GM23338 (cell line): Measurements from ENCODE around the gene MAP1B. TPM values are rescaled to one million over a fixed set of nuclear protein-coding genes. Genes with fewer than 3 reads are reported as not detected.

Experiments
- ATAC-seq: fragments of 200-7000 bp; cut with Tn5 transposase; 3 replicates; pipeline ENCODE4 v1.9.1; 2020
- DNase-seq: peaks from one replicate; pipeline ENCODE4 v3.0.0-alpha.2; 2015; ENCODE audit warnings: low spot score
- H2AFZ ChIP-seq: fragments of 200-600 bp; sonication (generic); 2 replicates; pipeline ENCODE4 v1.8.0; 2016; ENCODE audit warnings: antibody characterized with exemption, mild to moderate bottlenecking, moderate library complexity
- H3F3A ChIP-seq: fragments of 200-600 bp; sonication (generic); replicated peaks from 2 replicates; pipeline ENCODE4 v1.8.0; 2017; ENCODE audit warnings: antibody characterized with exemption, mixed run types, low read depth
- H3K27ac ChIP-seq: fragments of 200-600 bp; sonication (generic); 2 replicates; pipeline ENCODE4 v1.6.1; 2016; ENCODE audit warnings: low read depth
- H3K27me3 ChIP-seq: fragments of 200-600 bp; sonication (generic); 2 replicates; pipeline ENCODE4 v1.8.0; 2016; ENCODE audit warnings: mild to moderate bottlenecking, mixed run types, moderate library complexity; ENCODE audit not compliant: insufficient read depth
- H3K36me3 ChIP-seq: fragments of 200-600 bp; sonication (generic); 2 replicates; pipeline ENCODE4 v1.8.0; 2016; ENCODE audit warnings: mild to moderate bottlenecking; ENCODE audit not compliant: insufficient read depth
- H3K4me1 ChIP-seq: fragments of 200-600 bp; sonication (generic); 2 replicates; pipeline ENCODE4 v1.8.0; 2016; ENCODE audit warnings: mild to moderate bottlenecking, moderate library complexity; ENCODE audit not compliant: insufficient read depth
- H3K4me2 ChIP-seq: fragments of 200-600 bp; sonication (generic); 2 replicates; pipeline ENCODE4 v1.7.1; 2017; ENCODE audit warnings: mixed run types
- H3K4me3 ChIP-seq: fragments of 200-600 bp; sonication (generic); 2 replicates; pipeline ENCODE4 v1.6.1; 2016; ENCODE audit warnings: mixed run types
- H3K79me2 ChIP-seq: fragments of 200-600 bp; sonication (generic); replicated peaks from 2 replicates; pipeline ENCODE4 v1.8.0; 2017; ENCODE audit warnings: mild to moderate bottlenecking; ENCODE audit not compliant: insufficient read depth
- H3K9me2 ChIP-seq: fragments of 200-600 bp; sonication (generic); 2 replicates; pipeline ENCODE4 v1.8.0; 2017; ENCODE audit not compliant: insufficient read depth
- H4K20me1 ChIP-seq: fragments of 200-600 bp; sonication (generic); replicated peaks from 2 replicates; pipeline ENCODE4 v1.8.0; 2017; ENCODE audit warnings: mild to moderate bottlenecking; ENCODE audit not compliant: insufficient read depth
- H3K27ac Mint-ChIP-seq: 2 replicates; pipeline ENCODE4 v1.8.0; 2020; ENCODE audit warnings: inconsistent platforms, mild to moderate bottlenecking, moderate library complexity, mixed read lengths
- H3K27me3 Mint-ChIP-seq: 3 replicates; pipeline ENCODE4 v1.8.0; 2022; ENCODE audit warnings: low read depth, mild to moderate bottlenecking, moderate library complexity, mixed read lengths, inconsistent platforms; ENCODE audit not compliant: insufficient read depth, poor library complexity
- H3K36me3 Mint-ChIP-seq: 3 replicates; pipeline ENCODE4 v1.8.0; 2021; ENCODE audit warnings: low read depth, mild to moderate bottlenecking, inconsistent platforms, moderate library complexity, mixed read lengths
- H3K4me1 Mint-ChIP-seq: 3 replicates; pipeline ENCODE4 v1.8.0; 2020; ENCODE audit warnings: mild to moderate bottlenecking, inconsistent platforms, mixed read lengths
- H3K4me3 Mint-ChIP-seq: 3 replicates; pipeline ENCODE4 v1.8.0; 2021; ENCODE audit warnings: moderate library complexity, mild to moderate bottlenecking, inconsistent platforms, mixed read lengths
- H3K9me3 Mint-ChIP-seq: 3 replicates; pipeline ENCODE4 v1.8.0; 2020; ENCODE audit warnings: moderate library complexity, mild to moderate bottlenecking, inconsistent platforms, mixed read lengths
- CREB1 ChIP-seq: fragments of 250-450 bp; sonication (Bioruptor Pico); IDR thresholded peaks from 2 replicates; pipeline ENCODE4 v1.5.0; 2020; ENCODE audit warnings: low read depth, mild to moderate bottlenecking, moderate library complexity
- CTCF ChIP-seq, 2 experiments: fragments of 200-600 bp in 1 of 2; sonication (generic) in 1 of 2; conservative IDR thresholded peaks; 2 replicates each; pipeline versions ENCODE4 v1.5.1 to v1.6.1; 2016 to 2017; ENCODE audit warnings: antibody characterized with exemption in 2 of 2, low read depth in 2 of 2, mild to moderate bottlenecking in 2 of 2, moderate library complexity in 1 of 2
- EZH2 ChIP-seq: fragments of 200-600 bp; sonication (generic); IDR thresholded peaks from one replicate; pipeline ENCODE4 v1.8.0; 2017; ENCODE audit warnings: antibody characterized with exemption, mild to moderate bottlenecking, low read depth; ENCODE audit not compliant: unreplicated experiment
- JUNB ChIP-seq: IDR thresholded peaks from one replicate; pipeline ENCODE4 v1.6.1; 2016; ENCODE audit warnings: antibody characterized with exemption; ENCODE audit not compliant: unreplicated experiment
- POLR2AphosphoS5 ChIP-seq: IDR thresholded peaks from 2 replicates; pipeline ENCODE4 v1.6.1; 2016; ENCODE audit warnings: antibody characterized with exemption, low read depth
- REST ChIP-seq: IDR thresholded peaks from one replicate; pipeline ENCODE4 v1.6.1; 2018; ENCODE audit warnings: antibody characterized with exemption; ENCODE audit not compliant: unreplicated experiment
- STAT1 ChIP-seq: IDR thresholded peaks from one replicate; pipeline ENCODE4 v1.6.1; 2016; ENCODE audit warnings: antibody characterized with exemption; ENCODE audit not compliant: unreplicated experiment
- ZNF114 ChIP-seq: fragments of 250-450 bp; sonication (Bioruptor Pico); IDR thresholded peaks from 2 replicates; pipeline ENCODE4 v1.5.0; 2020; ENCODE audit warnings: mild to moderate bottlenecking, moderate library complexity
- ZNF331 ChIP-seq: fragments of 250-450 bp; sonication (Bioruptor Pico); IDR thresholded peaks from 2 replicates; pipeline ENCODE4 v1.5.0; 2020; ENCODE audit warnings: low read depth, mild to moderate bottlenecking, moderate library complexity
- ZNF462 ChIP-seq: fragments of 250-450 bp; sonication (Bioruptor Pico); IDR thresholded peaks from 2 replicates; pipeline ENCODE4 v1.5.0; 2020; ENCODE audit warnings: mild to moderate bottlenecking, moderate library complexity
- polyA plus RNA-seq: library from polyadenylated mRNA; unstranded; fragments of >200 nt; fragmentation: Nextera tagmentation; extraction: Ambion mirVana; gene quantifications from 2 replicates; pipeline ENCODE4 v1.2.1, GENCODE V29; 2016
- total RNA-seq: library from RNA; depleted of rRNA; stranded (reverse); fragments of >200 nt; shearing (Covaris generic); gene quantifications from 2 replicates; pipeline ENCODE4 v1.2.3, GENCODE V29; 2014

MAP1B gene
- total and polyA plus RNA-seq, 2 experiments from 2014 or later: 148 to 263 TPM

- peaks cover 2% of the 10 kb centered on the region for H3K27me3 Mint-ChIP-seq
- 0 out of 2 replicates have a peak overlapping the region, but pooled peaks have one; percentile 64 for H3K27ac Mint-ChIP-seq
- TF ChIP-seq ZNF114 (CRISPR knock-in tag) (no peak), REST (no peak), JUNB (no peak), POLR2AphosphoS5 (no peak), STAT1 (no peak), CREB1 (CRISPR knock-in tag) (no peak), CTCF (conservative IDR thresholded peaks at IDR 0.05; ENCODE audit: low read depth in 2 of 2) (no peak), EZH2 (no peak), ZNF462 (CRISPR knock-in tag) (no peak), ZNF331 (CRISPR knock-in tag) (no peak)
- Histone ChIP-seq H3K27ac (no peak overlapping the region; the same call in 1 of the 2 replicates), H3K4me2 (no peak overlapping the region), H3F3A (no peaks in the 10 kb centered on the region), H4K20me1 (no peaks in the 10 kb centered on the region), H3K79me2 (peaks cover 27% of the 10 kb centered on the region), H3K4me1 (peaks cover 8% of the 10 kb centered on the region; the same call in 1 of the 2 replicates), H3K27me3 (no peaks in the 10 kb centered on the region), H3K9me2 (no peaks in the 10 kb centered on the region), H3K36me3 (no peaks in the 10 kb centered on the region), H2AFZ (no peak overlapping the region), H3K4me3 (no peak overlapping the region)
- ATAC-seq (peak; percentile 22; the same call in 2 of the 3 replicates), DNase-seq (peak; percentile 27)
- H3K9me3 Mint-ChIP-seq: no peaks in the 10 kb centered on the region
- peaks cover 46% of the 10 kb centered on the region for H3K4me1 Mint-ChIP-seq
- peaks cover 8% of the 10 kb centered on the region for H3K36me3 Mint-ChIP-seq
- H3K4me3 Mint-ChIP-seq: no peak overlapping the region
Measured at GRCh38 chr5:72248410-72248981, 141.2 kb downstream of the MAP1B start.
